HG02884 (cell line): ENCODE data around the gene PRDM15.

Experiments
- ATAC-seq: cut with Tn5 transposase; IDR thresholded peaks from one replicate; pipeline ENCODE4 v1.9.1; 2021; ENCODE audit warnings: mild to moderate bottlenecking, moderate library complexity; ENCODE audit not compliant: unreplicated experiment

PRDM15 gene

GRCh38 chr21:41845310-41846032 is 33.7 kb downstream of the PRDM15 start:
- ATAC-seq, result no peak

- no peak for ATAC-seq
Observed at GRCh38 chr21:41843584-41843983, 35.6 kb downstream of the PRDM15 start.

- ATAC-seq, result no peak
Observed at GRCh38 chr21:41840880-41841279, 38.3 kb downstream of the PRDM15 start.

- ATAC-seq, result no peak
Observed at GRCh38 chr21:41839387-41840000, 39.6 kb downstream of the PRDM15 start.

GRCh38 chr21:41837756-41838297 is 41.3 kb downstream of the PRDM15 start:
- ATAC-seq, result no peak

GRCh38 chr21:41836166-41837015 is 42.8 kb downstream of the PRDM15 start:
- no peak for ATAC-seq

- no peak for ATAC-seq
Observed at GRCh38 chr21:41835711-41836154, 43.4 kb downstream of the PRDM15 start.

- no peak for ATAC-seq
Observed at GRCh38 chr21:41834926-41835663, 44.0 kb downstream of the PRDM15 start.

GRCh38 chr21:41834252-41834925 is 44.8 kb downstream of the PRDM15 start:
- ATAC-seq, result no peak

GRCh38 chr21:41833497-41834115 is 45.5 kb downstream of the PRDM15 start:
- peak; percentile 67 for ATAC-seq

GRCh38 chr21:41832596-41833496 is 46.3 kb downstream of the PRDM15 start:
- peak; percentile 51 for ATAC-seq

GRCh38 chr21:41831866-41832595 is 47.1 kb downstream of the PRDM15 start:
- ATAC-seq, result no peak

- no peak for ATAC-seq
Observed at GRCh38 chr21:41831453-41831831, 47.7 kb downstream of the PRDM15 start.

- no peak for ATAC-seq
Observed at GRCh38 chr21:41830764-41831452, 48.2 kb downstream of the PRDM15 start.

GRCh38 chr21:41830145-41830707 is 48.9 kb downstream of the PRDM15 start:
- no peak for ATAC-seq

GRCh38 chr21:41828884-41829360 is 50.2 kb downstream of the PRDM15 start:
- no peak for ATAC-seq
